GM12878 (cell line): ENCODE results near the gene OR2AK2. TPM values are rescaled to one million over a fixed set of nuclear protein-coding genes. Genes with fewer than 3 reads are reported as not detected.

Source experiments
- ATAC-seq: fragments of 200-7000 bp; cut with Tn5 transposase; 3 replicates; pipeline ENCODE4 v1.9.1; 2020; ENCODE audit warnings: mild to moderate bottlenecking, moderate library complexity
- Bru-seq: library from RNA; stranded (reverse); fragments of 400-500 nt; gene quantifications from one replicate; lab custom pipeline; 2021; lab: Mats Ljungman, UMichigan
- BruChase-seq, 2 experiments: library from RNA; stranded (reverse); fragments of 400-500 nt; gene quantifications; one replicate each; lab custom pipeline; 2021; lab: Mats Ljungman, UMichigan
- BruUV-seq: library from RNA; stranded (reverse); fragments of 400-500 nt; replicated peaks from 2 replicates; lab custom pipeline; 2021; lab: Mats Ljungman, UMichigan
- CTCF ChIA-PET: fragments of 300-600 bp; sonication (Branson Sonifier 250); formaldehyde crosslinking; extraction: SDS; loops from one replicate; lab custom pipeline; 2021; ENCODE audit warnings: inconsistent platforms; lab: Yijun Ruan, JAX
- POLR2A ChIA-PET: fragments of 350-600 bp; formaldehyde crosslinking; extraction: SDS; loops from one replicate; lab custom pipeline; 2021; ENCODE audit warnings: inconsistent platforms; lab: Charles Lee
- RAD21 ChIA-PET: fragments of 300-600 bp; sonication (Branson Sonifier 250); formaldehyde crosslinking; loops from one replicate; lab custom pipeline; 2023; ENCODE audit warnings: antibody characterized with exemption; ENCODE audit not compliant: unreplicated experiment; lab: Charles Lee
- SMC1A ChIA-PET: fragments of 300-600 bp; sonication (Branson Sonifier 250); formaldehyde crosslinking; loops from one replicate; lab custom pipeline; 2023; ENCODE audit not compliant: unreplicated experiment, uncharacterized antibody; lab: Charles Lee
- DNase-seq: peaks from one replicate; pipeline ENCODE4 v3.0.0-alpha.2; 2011; ENCODE audit warnings: low read depth, low spot score
- FAIRE-seq: peaks from 3 replicates; lab custom pipeline; 2011; peaks lifted over from hg19 to GRCh38; lab: Jason Lieb, UNC
- H2AFZ ChIP-seq: 2 replicates; pipeline ENCODE4 v1.6.0; 2011; ENCODE audit warnings: low read depth, low read length, control low read depth; ENCODE audit not compliant: control insufficient read depth
- H3K27ac ChIP-seq: 2 replicates; pipeline ENCODE4 v1.5.1; 2011; ENCODE audit warnings: control low read depth; ENCODE audit not compliant: control insufficient read depth, insufficient read depth
- H3K27me3 ChIP-seq, 2 experiments: replicated peaks in 1 of 2; 2 replicates each; pipeline versions ENCODE4 v1.6.0 to v1.6.1; 2011; ENCODE audit warnings: low read length in 1 of 2; ENCODE audit not compliant: control insufficient read depth in 2 of 2, insufficient read depth in 2 of 2
- H3K36me3 ChIP-seq, 2 experiments: 2 replicates each; pipeline ENCODE4 v1.5.1; 2011; ENCODE audit warnings: low read length in 1 of 2; ENCODE audit not compliant: control insufficient read depth in 2 of 2, insufficient read depth in 2 of 2
- H3K4me1 ChIP-seq: 2 replicates; pipeline ENCODE4 v1.6.1; 2011; ENCODE audit warnings: mild to moderate bottlenecking, low read length, moderate library complexity, mixed read lengths; ENCODE audit not compliant: control insufficient read depth, insufficient read depth
- H3K4me2 ChIP-seq: 2 replicates; pipeline ENCODE4 v1.6.0; 2011; ENCODE audit warnings: control low read depth; ENCODE audit not compliant: control insufficient read depth, insufficient read depth
- H3K4me3 ChIP-seq: fragments of 200-600 bp; sonication (generic); 2 replicates; pipeline ENCODE4 v1.5.1; 2016
- H3K79me2 ChIP-seq: 2 replicates; pipeline ENCODE4 v1.6.0; 2011; ENCODE audit warnings: low read length; ENCODE audit not compliant: control insufficient read depth, insufficient read depth
- H3K9ac ChIP-seq: 2 replicates; pipeline ENCODE4 v1.8.0; 2011; ENCODE audit warnings: low read length, control low read depth, mixed read lengths; ENCODE audit not compliant: control insufficient read depth, insufficient read depth
- H3K9me3 ChIP-seq: replicated peaks from 3 replicates; pipeline ENCODE4 v1.5.1; 2011; ENCODE audit warnings: mild to moderate bottlenecking, low read length; ENCODE audit not compliant: control insufficient read depth, insufficient read depth
- H4K20me1 ChIP-seq: 2 replicates; pipeline ENCODE4 v1.6.0; 2011; ENCODE audit not compliant: control insufficient read depth, insufficient read depth
- BMI1 ChIP-seq: fragments of 450-650 bp; IDR thresholded peaks from 2 replicates; pipeline ENCODE4 v1.6.1; 2016; ENCODE audit warnings: mild to moderate bottlenecking, moderate library complexity, borderline replicate concordance
- BRCA1 ChIP-seq: IDR thresholded peaks from 2 replicates; pipeline ENCODE4 v1.6.1; 2011; ENCODE audit warnings: low read depth, low read length, improper control_type of control experiment
- CHD2 ChIP-seq: IDR thresholded peaks from 2 replicates; pipeline ENCODE4 v1.6.1; 2011; ENCODE audit warnings: low read depth, low read length, improper control_type of control experiment, borderline replicate concordance
- CHD4 ChIP-seq: fragments of 200-600 bp; sonication (generic); IDR thresholded peaks from 2 replicates; pipeline ENCODE4 v1.6.1; 2016; ENCODE audit warnings: mild to moderate bottlenecking
- CREM ChIP-seq: IDR thresholded peaks from 2 replicates; pipeline ENCODE4 v1.6.1; 2014; ENCODE audit warnings: antibody characterized with exemption, low read depth
- PAX5 ChIP-seq: IDR thresholded peaks from 2 replicates; pipeline ENCODE4 v1.6.1; 2011; ENCODE audit warnings: low read depth, low read length, borderline replicate concordance
- PAX8 ChIP-seq: fragments of 450-650 bp; IDR thresholded peaks from 2 replicates; pipeline ENCODE4 v1.6.1; 2017; ENCODE audit warnings: mild to moderate bottlenecking, moderate library complexity
- TBL1XR1 ChIP-seq: IDR thresholded peaks from 2 replicates; pipeline ENCODE4 v1.6.1; 2012; ENCODE audit warnings: low read depth, low read length, improper control_type of control experiment
- WGBS: methylation state at CpG from one replicate; pipeline ENCODE4 v1.1.6; 2016; ENCODE audit warnings: low lambda C conversion rate; ENCODE audit not compliant: insufficient replicate concordance, insufficient coverage; ENCODE audit errors: missing lambda C conversion rate; 5-methylcytosine and 5-hydroxymethylcytosine counted together
- in situ Hi-C: fragments of 300-500 bp; cut with MboI; formaldehyde crosslinking; loops from 9 replicates; pipeline ENCODE4 v1.14.3; 2018; ENCODE audit warnings: mixed read lengths
- intact Hi-C: fragments of 100-400 bp; cut with micrococcal nuclease; formaldehyde crosslinking; loops from one replicate; pipeline ENCODE4 v1.14.2; 2022; ENCODE audit not compliant: unreplicated experiment
- long read RNA-seq, 2 experiments: library from polyadenylated mRNA; unstranded; transcript quantifications; one replicate each; pipeline ENCODE4 v2.0.0, GENCODE V29; 2019 to 2020
- polyA minus RNA-seq, 3 experiments: library from RNA; depleted of rRNA, polyadenylated mRNA; stranded (reverse); fragments of >200 nt; gene quantifications; 2 replicates each; pipeline ENCODE4 v1.2.3, GENCODE V29; 2011
- polyA plus RNA-seq, 11 experiments: library from polyadenylated mRNA; depleted of rRNA in 4 of 11; unstranded in 6 of 11; stranded (reverse) in 5 of 11; fragments of >200 nt; fragmentation: Nextera tagmentation in 4 of 11; fragmentation: Illumina TruSeq in 1 of 11; extraction: Ambion mirVana in 4 of 11; extraction: Trizol in 1 of 11; gene quantifications; 1 replicate in 1 of 11; 2 replicates in 10 of 11; pipeline versions ENCODE4 v1.2.1 to v1.2.3, GENCODE V29; 2011 to 2016; ENCODE audit warnings: inconsistent platforms in 2 of 11, missing spikeins in 2 of 11, low read depth in 1 of 11
- total RNA-seq, 4 experiments: library from RNA; depleted of rRNA in 3 of 4; stranded (reverse); fragments of >200 nt in 3 of 4; fragmentation: Illumina TruSeq in 1 of 4; extraction: Trizol in 1 of 4; gene quantifications; 2 replicates each; pipeline versions ENCODE4 v1.2.1 to v1.2.3, GENCODE V29; 2013 to 2021
- TF ChIP-seq, protein P1 (sequence below): fragments of 450-650 bp; IDR thresholded peaks from 2 replicates; pipeline ENCODE4 v1.6.1; 2017; ENCODE audit warnings: low read depth, mild to moderate bottlenecking, moderate library complexity
- TF ChIP-seq, protein P2 (sequence below): IDR thresholded peaks from 2 replicates; pipeline ENCODE4 v1.6.1; 2011; ENCODE audit warnings: borderline replicate concordance, low read depth, mild to moderate bottlenecking, moderate library complexity, mixed read lengths, low read length; ENCODE audit not compliant: insufficient read depth; ENCODE audit errors: extremely low read length
- TF ChIP-seq, protein P3 (sequence below): fragments of 450-650 bp; IDR thresholded peaks from 2 replicates; pipeline ENCODE4 v1.6.1; 2017; ENCODE audit warnings: mild to moderate bottlenecking
- TF ChIP-seq, protein P4 (sequence below): IDR thresholded peaks from 2 replicates; pipeline ENCODE4 v1.6.1; 2012; ENCODE audit warnings: low read depth, low read length, improper control_type of control experiment

OR2AK2 gene, protein sequence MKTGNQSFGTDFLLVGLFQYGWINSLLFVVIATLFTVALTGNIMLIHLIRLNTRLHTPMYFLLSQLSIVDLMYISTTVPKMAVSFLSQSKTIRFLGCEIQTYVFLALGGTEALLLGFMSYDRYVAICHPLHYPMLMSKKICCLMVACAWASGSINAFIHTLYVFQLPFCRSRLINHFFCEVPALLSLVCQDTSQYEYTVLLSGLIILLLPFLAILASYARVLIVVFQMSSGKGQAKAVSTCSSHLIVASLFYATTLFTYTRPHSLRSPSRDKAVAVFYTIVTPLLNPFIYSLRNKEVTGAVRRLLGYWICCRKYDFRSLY
- total RNA-seq (2013; cell fraction: nucleolus; rRNA removed) = 0.73 and 1.3 TPM in 2 replicates
- total RNA-seq (2014; rRNA removed) (0.11 TPM in 1 of 2 replicates, not detected in the other), total RNA-seq (2014; rRNA removed; fragmentation: Illumina TruSeq; extraction: Trizol) (0.13 TPM in 1 of 2 replicates, not detected in the other), total RNA-seq (2021) (not detected in 2 replicates), polyA plus RNA-seq (2011; rRNA removed) (not detected in 2 replicates), polyA plus RNA-seq (2014; fragmentation: Illumina TruSeq; extraction: Trizol) (not detected in 2 replicates), polyA plus RNA-seq (2014; fragmentation: Nextera tagmentation; extraction: Ambion mirVana) (not detected), polyA plus RNA-seq (2014; rRNA removed) (not detected in 2 replicates), polyA plus RNA-seq (2016; fragmentation: Nextera tagmentation; extraction: Ambion mirVana) (not detected), polyA minus RNA-seq (2011; rRNA and poly(A)+ RNA removed) (0.59 and 0.98 TPM in 2 replicates), Bru-seq, nascent RNA (percentile 33 among the genes with signal in this experiment), BruChase-seq, experiment 1, labeled RNA remaining after a 6-hour chase (percentile 35 among the genes with signal in this experiment), BruChase-seq, experiment 2, labeled RNA remaining after a 2-hour chase (percentile 37 among the genes with signal in this experiment)
- polyA plus RNA-seq (2011; ENCODE audit: low read depth) = not detected
- not detected in 2 replicates for polyA plus RNA-seq (2011; cell fraction: cytosol; rRNA removed)
- polyA plus RNA-seq (2011; cell fraction: nucleus; rRNA removed) = 0.15 and 0.47 TPM in 2 replicates
- polyA plus RNA-seq (2012) = not detected in 2 replicates
- polyA minus RNA-seq (2011; cell fraction: cytosol; rRNA and poly(A)+ RNA removed) = not detected in 2 replicates
- 0.48 and 0.85 TPM in 2 replicates for polyA minus RNA-seq (2011; cell fraction: nucleus; rRNA and poly(A)+ RNA removed)
- long read RNA-seq, experiment 1 = 0 reads
- long read RNA-seq, experiment 2 = 0 reads

DNA sequence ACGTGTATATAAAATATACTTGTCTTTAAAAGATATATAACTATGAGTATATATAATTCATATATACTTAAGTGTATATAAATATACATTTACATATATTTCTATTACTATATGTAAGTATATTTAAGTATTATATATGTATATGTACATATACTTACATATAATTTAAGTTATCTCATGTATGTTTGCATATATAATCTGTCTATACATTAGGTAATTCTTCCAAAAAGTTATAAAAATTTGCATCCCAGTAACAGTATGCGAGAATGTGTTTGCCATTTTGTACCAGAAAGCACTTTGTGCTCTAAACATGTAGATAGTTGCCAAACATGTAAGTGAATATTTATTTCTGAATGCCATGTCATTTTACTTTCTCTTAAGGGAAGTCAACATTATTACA, at the start of gene OR2AK2:
Gene OR2AK2 (plus strand): TSS at position 301 of the 400 bp plus-strand sequence. CDS start 144 bp downstream, outside the sequence.
- Histone ChIP-seq H3K4me2 (no peak within 1 kb of the TSS), H3K9ac (no peak within 1 kb of the TSS), H4K20me1 (no peaks in the 10 kb centered on the region), H3K27ac (peak within 1 kb of the TSS; percentile 39; the same call in 1 of the 2 replicates), H3K4me1 (peaks cover 9% of the 10 kb centered on the region), H2AFZ (no peak within 1 kb of the TSS), H3K4me3 (no peak within 1 kb of the TSS), H3K9me3 (no peaks in the 10 kb centered on the region; the same call in 2 of the 3 replicates), H3K36me3 (no peaks in the 10 kb centered on the region), H3K27me3 (no peaks in the 10 kb centered on the region), H3K79me2 (no peaks in the 10 kb centered on the region)
- no peak for FAIRE-seq
- no peak for DNase-seq
- intact Hi-C loops = no loop called here
- ChIA-PET CTCF (no interaction called here), POLR2A (no interaction called here), RAD21 (no interaction called here), SMC1A (no interaction called here)
- 32% methylated on average over 2 of the region's 2 CpGs for WGBS
- ATAC-seq = no peak
- TF ChIP-seq CHD2 (no peak), PAX8 (no peak), BRCA1 (no peak), BMI1 (no peak), TBL1XR1 (no peak), CREM (no peak), PAX5 (no peak), CHD4 (no peak)
- TF ChIP-seq, protein P1, sequence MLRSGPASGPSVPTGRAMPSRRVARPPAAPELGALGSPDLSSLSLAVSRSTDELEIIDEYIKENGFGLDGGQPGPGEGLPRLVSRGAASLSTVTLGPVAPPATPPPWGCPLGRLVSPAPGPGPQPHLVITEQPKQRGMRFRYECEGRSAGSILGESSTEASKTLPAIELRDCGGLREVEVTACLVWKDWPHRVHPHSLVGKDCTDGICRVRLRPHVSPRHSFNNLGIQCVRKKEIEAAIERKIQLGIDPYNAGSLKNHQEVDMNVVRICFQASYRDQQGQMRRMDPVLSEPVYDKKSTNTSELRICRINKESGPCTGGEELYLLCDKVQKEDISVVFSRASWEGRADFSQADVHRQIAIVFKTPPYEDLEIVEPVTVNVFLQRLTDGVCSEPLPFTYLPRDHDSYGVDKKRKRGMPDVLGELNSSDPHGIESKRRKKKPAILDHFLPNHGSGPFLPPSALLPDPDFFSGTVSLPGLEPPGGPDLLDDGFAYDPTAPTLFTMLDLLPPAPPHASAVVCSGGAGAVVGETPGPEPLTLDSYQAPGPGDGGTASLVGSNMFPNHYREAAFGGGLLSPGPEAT = no peak
- TF ChIP-seq, protein P2, sequence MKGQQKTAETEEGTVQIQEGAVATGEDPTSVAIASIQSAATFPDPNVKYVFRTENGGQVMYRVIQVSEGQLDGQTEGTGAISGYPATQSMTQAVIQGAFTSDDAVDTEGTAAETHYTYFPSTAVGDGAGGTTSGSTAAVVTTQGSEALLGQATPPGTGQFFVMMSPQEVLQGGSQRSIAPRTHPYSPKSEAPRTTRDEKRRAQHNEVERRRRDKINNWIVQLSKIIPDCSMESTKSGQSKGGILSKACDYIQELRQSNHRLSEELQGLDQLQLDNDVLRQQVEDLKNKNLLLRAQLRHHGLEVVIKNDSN = no peak
- TF ChIP-seq, protein P3, sequence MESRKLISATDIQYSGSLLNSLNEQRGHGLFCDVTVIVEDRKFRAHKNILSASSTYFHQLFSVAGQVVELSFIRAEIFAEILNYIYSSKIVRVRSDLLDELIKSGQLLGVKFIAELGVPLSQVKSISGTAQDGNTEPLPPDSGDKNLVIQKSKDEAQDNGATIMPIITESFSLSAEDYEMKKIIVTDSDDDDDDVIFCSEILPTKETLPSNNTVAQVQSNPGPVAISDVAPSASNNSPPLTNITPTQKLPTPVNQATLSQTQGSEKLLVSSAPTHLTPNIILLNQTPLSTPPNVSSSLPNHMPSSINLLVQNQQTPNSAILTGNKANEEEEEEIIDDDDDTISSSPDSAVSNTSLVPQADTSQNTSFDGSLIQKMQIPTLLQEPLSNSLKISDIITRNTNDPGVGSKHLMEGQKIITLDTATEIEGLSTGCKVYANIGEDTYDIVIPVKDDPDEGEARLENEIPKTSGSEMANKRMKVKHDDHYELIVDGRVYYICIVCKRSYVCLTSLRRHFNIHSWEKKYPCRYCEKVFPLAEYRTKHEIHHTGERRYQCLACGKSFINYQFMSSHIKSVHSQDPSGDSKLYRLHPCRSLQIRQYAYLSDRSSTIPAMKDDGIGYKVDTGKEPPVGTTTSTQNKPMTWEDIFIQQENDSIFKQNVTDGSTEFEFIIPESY = no peak
- TF ChIP-seq, protein P4, sequence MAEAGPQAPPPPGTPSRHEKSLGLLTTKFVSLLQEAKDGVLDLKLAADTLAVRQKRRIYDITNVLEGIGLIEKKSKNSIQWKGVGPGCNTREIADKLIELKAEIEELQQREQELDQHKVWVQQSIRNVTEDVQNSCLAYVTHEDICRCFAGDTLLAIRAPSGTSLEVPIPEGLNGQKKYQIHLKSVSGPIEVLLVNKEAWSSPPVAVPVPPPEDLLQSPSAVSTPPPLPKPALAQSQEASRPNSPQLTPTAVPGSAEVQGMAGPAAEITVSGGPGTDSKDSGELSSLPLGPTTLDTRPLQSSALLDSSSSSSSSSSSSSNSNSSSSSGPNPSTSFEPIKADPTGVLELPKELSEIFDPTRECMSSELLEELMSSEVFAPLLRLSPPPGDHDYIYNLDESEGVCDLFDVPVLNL = no peak
- BruUV-seq = no TSS peak
- in situ Hi-C loops = no loop called here
